Measurements from ENCODE around the gene C2CD4C.
A peak's percentile ranks its signal among the peaks of the same experiment; 100 is the strongest.
"Not testable (repeated sequence)": the region's sequence is repeated elsewhere in the genome, so short reads cannot be mapped to it uniquely, and the experiment has no call there.

C2CD4C gene

GRCh38 chr19:381901-382300 is 27.0 kb downstream of the C2CD4C start:
- DNase-seq (ENCODE audit: low read depth in 2 of 2): peak in 1 of 2 donors; percentile 15

GRCh38 chr19:380618-381219 is 28.2 kb downstream of the C2CD4C start:
- DNase-seq (ENCODE audit: low read depth in 2 of 2): not testable (repeated sequence)

- no peak for DNase-seq (ENCODE audit: low read depth in 2 of 2)
Measured at GRCh38 chr19:379796-380195, 29.2 kb downstream of the C2CD4C start.

- DNase-seq (ENCODE audit: low read depth in 2 of 2): no peak
Measured at GRCh38 chr19:378706-379105, 30.2 kb downstream of the C2CD4C start.

DNA sequence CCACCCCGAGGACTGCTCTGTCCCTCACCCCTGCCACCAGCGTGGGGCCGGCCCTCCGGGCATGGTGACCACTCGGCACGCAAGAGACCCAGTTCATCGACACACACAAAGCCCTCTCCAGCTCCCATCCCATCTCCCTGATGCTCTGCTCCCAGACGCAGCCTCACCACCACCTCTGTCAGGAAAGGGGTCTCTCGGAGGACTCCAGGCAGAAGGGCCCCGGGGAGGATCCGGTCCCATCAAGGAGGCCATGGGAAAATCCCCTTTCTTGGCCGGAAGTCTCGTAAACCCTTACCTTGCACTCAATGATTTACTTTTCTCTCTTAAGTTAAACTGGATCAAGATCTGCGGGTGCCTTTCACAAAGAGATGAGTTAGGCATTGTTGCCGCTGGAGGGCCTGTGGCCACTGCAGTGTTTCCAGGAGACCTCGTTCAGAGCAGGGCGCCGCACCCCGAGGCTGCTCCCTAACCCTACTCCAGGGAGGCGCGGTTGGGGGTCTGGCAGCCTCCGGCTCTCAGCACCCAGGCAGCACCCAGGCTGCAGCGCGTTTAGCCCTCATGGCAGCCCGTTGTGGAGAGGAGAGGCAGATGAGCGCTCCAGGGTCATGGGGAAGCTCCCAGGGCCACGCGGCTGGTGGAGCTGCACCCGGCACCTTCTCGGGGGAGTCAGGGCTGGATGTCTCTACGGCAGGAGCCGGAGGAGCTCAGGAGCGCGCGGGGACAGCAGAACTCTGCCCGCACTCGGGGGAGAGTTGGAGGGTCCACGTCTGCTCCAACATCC is 31.0 kb downstream of the C2CD4C start:
- no peak for DNase-seq (ENCODE audit: low read depth in 2 of 2)

DNA sequence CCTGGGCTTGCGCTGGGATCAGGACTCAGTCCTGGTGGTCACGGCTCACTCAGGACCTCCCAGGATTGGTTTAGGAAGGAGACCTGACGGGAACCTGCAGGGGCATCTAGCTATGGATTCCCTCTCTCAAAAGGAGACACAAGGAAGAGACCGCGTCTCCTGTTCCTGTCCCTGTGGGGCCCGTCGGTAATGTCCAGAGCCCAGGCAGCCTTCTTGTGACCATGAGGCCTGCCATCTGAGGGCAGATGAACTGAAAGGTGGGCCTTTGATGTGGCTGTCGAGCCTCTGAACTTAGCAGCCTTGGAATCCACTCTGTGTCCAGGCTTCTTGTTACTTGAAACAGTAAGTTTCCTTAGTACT is 32.9 kb downstream of the C2CD4C start:
- no peak for DNase-seq (ENCODE audit: low read depth in 2 of 2)

DNA sequence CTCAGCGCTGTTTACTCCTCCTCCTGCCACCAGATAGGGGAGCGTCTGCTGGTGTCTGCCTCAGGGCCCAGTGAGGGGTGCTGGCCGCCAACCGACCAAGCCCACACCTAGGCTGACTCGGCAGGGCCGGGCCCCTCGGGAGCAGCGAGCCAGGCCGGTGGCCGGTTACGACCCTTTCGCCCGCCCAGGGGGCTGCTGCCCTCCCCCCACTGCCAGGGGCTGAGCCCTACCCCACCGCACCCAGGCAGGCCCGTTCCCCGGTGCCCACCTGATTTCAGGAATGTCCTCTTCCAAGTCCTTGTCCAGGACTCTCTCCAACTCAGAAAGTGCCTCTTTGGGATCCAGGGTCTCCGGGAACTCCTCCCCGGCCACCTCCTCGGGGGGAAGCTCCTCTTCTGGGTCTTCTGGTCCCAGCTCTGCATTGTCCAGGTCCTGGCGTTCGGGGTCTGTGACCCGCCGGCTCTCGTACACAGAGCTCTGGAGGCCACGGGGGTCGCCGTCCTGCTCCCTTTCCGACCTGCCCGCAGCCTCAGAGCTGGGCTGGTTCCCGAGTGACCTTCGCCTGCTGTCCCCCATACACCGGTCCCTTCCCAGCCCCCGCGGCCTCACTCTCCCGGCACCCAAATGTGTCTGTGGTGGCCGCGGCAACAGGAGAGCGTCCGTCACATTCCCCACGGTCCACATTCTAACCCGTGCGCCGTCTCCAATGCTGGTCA is 33.4 kb downstream of the C2CD4C start:
- no peak for DNase-seq (ENCODE audit: low read depth in 2 of 2)

DNA sequence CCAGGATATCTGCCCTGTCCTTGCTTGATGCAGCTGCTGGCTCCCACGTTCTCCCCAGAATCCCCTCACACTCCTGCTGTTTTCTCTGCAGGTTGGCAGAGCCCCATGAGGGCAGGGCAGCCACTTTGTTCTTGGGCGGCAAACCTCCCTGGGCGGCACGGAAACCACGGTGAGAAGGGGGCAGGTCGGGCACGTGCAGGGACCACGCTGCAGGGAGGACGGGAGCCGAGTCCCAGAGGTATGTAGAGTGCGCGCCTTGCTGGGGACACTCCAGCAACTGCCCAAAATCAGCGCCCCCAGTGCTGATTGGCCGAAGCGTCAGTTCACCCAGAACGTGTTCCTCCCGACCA is 34.1 kb downstream of the C2CD4C start:
- DNase-seq (ENCODE audit: low read depth in 2 of 2): no peak

DNA sequence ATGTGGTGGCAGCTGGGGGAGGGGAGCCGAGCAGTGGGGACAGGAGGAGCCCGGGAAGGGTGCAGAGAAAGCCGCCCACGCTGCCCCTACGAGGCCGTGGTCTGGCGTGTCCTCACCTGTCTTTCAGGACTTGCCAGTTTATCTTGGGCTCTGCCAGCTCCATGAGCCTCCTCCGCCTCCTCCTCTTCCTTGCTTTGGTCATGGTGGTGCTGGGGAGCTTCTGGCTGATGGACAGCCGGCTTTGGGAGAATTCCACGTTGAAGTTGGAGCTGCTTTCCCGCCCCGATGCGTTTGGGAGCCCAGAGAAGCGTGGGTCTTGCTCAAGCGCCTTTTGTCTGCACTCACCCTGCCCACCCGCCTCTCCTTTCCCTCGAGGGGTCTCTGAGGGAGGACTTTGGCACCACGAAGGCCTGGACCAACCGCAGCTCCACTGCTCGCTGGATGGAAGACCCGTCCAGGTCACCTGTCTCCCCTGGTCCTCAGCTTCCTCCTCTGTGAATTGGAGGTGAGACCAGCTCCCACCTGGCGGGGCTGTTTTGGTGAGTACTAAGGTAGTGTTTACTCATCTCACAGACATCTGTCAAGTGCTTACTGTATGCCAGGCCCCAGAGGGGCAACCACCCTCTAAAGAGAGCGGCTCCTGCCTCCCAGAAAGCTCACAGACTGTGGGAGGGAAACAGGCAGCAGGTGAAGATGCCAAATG is 34.6 kb downstream of the C2CD4C start:
- DNase-seq (ENCODE audit: low read depth in 2 of 2): no peak

DNA sequence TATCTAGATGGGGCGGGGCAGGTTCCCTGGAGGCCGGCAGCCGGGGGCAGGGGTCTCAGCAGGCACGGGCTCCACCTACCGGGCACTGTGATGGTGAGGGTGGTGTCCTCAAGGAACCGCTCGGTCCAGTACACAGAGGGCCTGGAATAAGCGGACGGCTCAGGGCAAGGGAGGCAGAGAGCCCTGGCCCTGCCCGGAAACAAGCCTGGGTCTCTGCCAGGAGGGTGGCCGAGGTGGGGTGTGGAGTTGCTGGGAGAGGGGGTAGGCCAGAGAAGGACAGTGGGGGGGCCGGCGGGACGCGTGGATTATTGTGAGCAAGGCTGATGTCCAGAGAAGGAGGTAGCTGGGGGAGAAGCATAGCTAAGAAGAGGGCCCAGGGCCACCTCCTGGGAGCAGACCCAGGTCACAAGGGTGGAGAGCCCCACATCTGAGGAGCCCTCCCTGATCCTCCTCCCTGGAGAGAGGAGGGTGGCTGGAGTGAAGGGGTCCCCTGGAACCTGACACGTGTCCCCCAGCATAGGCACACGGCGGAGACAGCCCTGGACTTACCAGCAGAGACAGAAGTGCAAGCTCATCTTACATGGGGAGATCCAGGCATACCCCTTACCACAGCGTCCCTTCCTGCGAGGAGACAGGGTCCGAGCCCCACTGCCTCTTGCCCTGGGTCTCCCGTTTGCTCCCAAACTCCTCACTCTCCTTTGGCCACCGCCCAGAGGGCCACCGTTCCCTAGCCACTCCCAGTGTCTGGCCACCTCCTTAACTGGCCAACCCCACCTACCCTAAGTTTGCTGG is 35.4 kb downstream of the C2CD4C start:
- no peak for DNase-seq (ENCODE audit: low read depth in 2 of 2)

GRCh38 chr19:372306-372890 is 36.5 kb downstream of the C2CD4C start:
- DNase-seq (ENCODE audit: low read depth in 2 of 2): no peak

GRCh38 chr19:371501-372168 is 37.3 kb downstream of the C2CD4C start:
- DNase-seq (ENCODE audit: low read depth in 2 of 2): no peak

GRCh38 chr19:370641-371330 is 38.2 kb downstream of the C2CD4C start:
- no peak for DNase-seq (ENCODE audit: low read depth in 2 of 2)

DNA sequence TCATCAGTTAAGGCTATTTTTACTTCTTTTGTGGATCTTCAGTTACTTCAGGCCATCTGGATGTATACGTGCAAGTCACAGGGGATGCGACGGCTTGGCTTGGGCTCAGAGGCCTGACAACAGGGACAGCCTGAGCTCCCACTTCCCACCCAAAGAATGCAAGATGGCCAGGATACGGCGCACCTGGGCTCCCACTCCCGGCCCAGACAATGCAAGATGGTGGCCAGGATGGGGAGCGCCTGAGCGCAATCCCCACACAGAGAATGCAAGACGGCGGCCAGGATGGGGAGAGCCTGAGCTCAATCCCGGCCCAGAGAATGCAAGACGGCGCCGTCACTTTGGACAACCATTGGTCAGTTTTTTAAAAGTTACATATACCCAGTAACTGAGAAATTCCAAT is 39.1 kb downstream of the C2CD4C start:
- DNase-seq (ENCODE audit: low read depth in 2 of 2): no peak

DNA sequence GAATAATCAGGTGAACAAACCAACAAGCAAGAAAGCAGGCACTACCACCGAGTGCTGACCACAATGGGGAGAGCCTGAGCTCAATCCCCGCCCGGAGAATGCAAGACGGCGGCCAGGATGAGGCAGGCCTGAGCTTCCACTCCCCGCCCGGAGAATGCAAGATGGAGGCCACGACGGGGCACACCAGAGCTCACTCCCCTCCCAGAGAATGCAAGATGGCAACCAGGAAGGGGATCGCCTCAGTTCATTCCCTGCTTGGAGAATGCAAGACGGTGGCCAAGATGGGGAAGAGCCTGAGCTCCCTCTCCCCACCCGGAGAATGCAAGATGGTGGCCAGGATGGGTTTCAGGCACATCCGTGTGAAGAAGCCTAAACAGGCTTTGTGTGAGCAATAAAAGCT is 39.7 kb downstream of the C2CD4C start:
- DNase-seq (ENCODE audit: low read depth in 2 of 2): no peak

DNA sequence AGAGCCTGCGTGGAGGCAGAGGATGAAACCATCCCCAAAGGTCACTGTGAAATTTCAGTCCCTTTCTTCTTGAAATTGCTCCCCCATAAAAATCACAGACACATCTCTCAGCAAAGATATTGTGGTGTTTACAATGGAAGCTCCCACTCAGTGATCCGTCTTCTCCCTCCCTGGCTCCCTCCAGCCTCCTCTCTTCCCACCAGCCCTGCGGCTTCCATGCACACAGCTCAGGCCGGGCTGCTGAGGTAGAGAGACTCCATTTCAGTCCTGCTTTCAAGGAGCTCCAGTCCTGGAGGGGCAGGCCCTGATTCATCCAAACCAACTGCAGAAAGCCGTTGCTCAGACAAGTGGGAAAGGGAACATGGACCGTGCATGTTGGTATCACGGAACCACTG is 40.3 kb downstream of the C2CD4C start:
- no peak for DNase-seq (ENCODE audit: low read depth in 2 of 2)

GRCh38 chr19:367963-368629 is 40.9 kb downstream of the C2CD4C start:
- DNase-seq (ENCODE audit: low read depth in 2 of 2): no peak

GRCh38 chr19:367561-367960 is 41.4 kb downstream of the C2CD4C start:
- no peak for DNase-seq (ENCODE audit: low read depth in 2 of 2)

DNA sequence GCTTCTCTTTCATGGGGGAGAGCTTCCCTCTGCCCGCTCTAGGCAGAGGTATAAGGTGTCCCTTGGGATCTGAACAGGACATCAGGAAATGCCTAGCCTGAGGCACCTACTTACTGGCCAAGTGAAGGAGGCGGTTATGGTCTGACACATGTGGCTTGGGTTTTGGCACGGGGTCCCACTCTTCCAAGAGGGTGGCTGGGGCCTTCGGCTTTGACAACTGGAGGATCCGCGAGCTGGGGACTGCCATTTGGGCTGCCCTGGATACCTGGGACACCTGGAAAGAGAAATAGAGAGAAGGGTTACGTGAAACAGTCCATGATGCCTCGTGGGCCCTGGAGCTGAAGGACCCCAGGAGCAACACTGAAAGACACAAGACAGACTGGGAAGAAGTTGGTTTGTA is 42.0 kb downstream of the C2CD4C start:
- DNase-seq (ENCODE audit: low read depth in 2 of 2): no peak
